HG03097 (cell line): ENCODE data around the gene GPR149.

Source experiments
- ATAC-seq: cut with Tn5 transposase; IDR thresholded peaks from one replicate; pipeline ENCODE4 v1.9.1; 2021; ENCODE audit not compliant: unreplicated experiment, low FRiP score

GPR149 gene

GRCh38 chr3:154349223-154349622, 80.8 kb downstream of the GPR149 start:
- ATAC-seq: no peak

GRCh38 chr3:154345422-154346122, 84.4 kb downstream of the GPR149 start:
- ATAC-seq: no peak

- ATAC-seq: no peak
These were observed 91.4 kb downstream of the GPR149 start for GRCh38 chr3:154338570-154338969.

- ATAC-seq: no peak
These were observed 92.0 kb downstream of the GPR149 start for GRCh38 chr3:154338008-154338407.

- no peak for ATAC-seq
These were observed 95.0 kb downstream of the GPR149 start for GRCh38 chr3:154334973-154335420.

- no peak for ATAC-seq
These were observed 102.1 kb downstream of the GPR149 start for GRCh38 chr3:154327871-154328270.

GRCh38 chr3:154324919-154325318, 105.1 kb downstream of the GPR149 start:
- no peak for ATAC-seq

- peak; percentile 96 for ATAC-seq
These were observed 105.9 kb downstream of the GPR149 start, which contains the start of gene DHX36 for GRCh38 chr3:154323891-154324738. TSS of gene DHX36 (minus strand) at chr3:154324487. CDS start at chr3:154324416, 71 bp downstream.

- ATAC-seq: no peak
These were observed 112.8 kb downstream of the GPR149 start for GRCh38 chr3:154316974-154317767.

GRCh38 chr3:154314152-154314551, 115.8 kb downstream of the GPR149 start:
- ATAC-seq: no peak

GRCh38 chr3:154310840-154311239, 119.2 kb downstream of the GPR149 start:
- no peak for ATAC-seq

- ATAC-seq: no peak
These were observed 122.6 kb downstream of the GPR149 start for GRCh38 chr3:154307363-154307762.

- peak; percentile 53 for ATAC-seq
These were observed 125.1 kb downstream of the GPR149 start for GRCh38 chr3:154304936-154305335.

GRCh38 chr3:154304116-154304786, 125.7 kb downstream of the GPR149 start:
- no peak for ATAC-seq

- no peak for ATAC-seq
These were observed 128.4 kb downstream of the GPR149 start for GRCh38 chr3:154301561-154301960.

- no peak for ATAC-seq
These were observed 136.0 kb downstream of the GPR149 start for GRCh38 chr3:154294016-154294415.

GRCh38 chr3:154290187-154290586, 139.8 kb downstream of the GPR149 start:
- no peak for ATAC-seq
